ES-I3 (cell line): ENCODE measurements around the gene USF2.

Experiments
- H3K36me3 ChIP-seq: 2 replicates; pipeline ENCODE4 v1.6.1; 2013; ENCODE audit warnings: mild to moderate bottlenecking, low read length, control low read depth, moderate library complexity; ENCODE audit not compliant: insufficient read depth
- H3K4me1 ChIP-seq: 2 replicates; pipeline ENCODE4 v1.6.1; 2013; ENCODE audit warnings: mild to moderate bottlenecking, control low read depth, low read length; ENCODE audit not compliant: insufficient read depth
- H3K9ac ChIP-seq: 2 replicates; pipeline ENCODE4 v1.6.1; 2013; ENCODE audit warnings: low read depth, mild to moderate bottlenecking, low read length, moderate library complexity
- H3K9me3 ChIP-seq: 2 replicates; pipeline ENCODE4 v1.6.1; 2013; ENCODE audit warnings: mild to moderate bottlenecking, low read length, moderate library complexity; ENCODE audit not compliant: control insufficient read depth, insufficient read depth

Gene USF2

DNA sequence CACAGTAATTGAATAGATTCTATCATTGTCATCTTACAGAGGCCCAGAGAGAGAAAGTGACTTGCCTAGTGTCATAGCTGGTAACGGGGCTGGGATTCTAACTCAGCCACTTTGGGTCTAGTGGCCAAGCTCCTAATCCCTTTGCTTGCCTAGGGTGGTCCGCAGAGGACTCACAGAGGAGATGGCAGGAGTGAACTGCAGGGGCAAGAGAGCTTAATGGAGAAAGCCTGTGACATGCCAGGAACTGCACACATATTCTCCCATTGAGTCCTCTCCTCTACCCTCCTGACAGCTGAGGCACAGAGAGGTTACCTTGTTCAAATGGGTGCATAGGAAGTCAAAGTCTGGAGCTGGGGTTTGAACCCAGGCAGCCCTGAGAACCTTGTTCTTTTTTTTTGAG is 17.3 kb upstream of the USF2 start:
- H3K9me3 ChIP-seq, result no peaks in the 10 kb centered on the region
- peaks cover 20% of the 10 kb centered on the region for H3K36me3 ChIP-seq
- H3K4me1 ChIP-seq, result 0 out of 2 replicates have a peak, but pooled peaks cover 6% of the 10 kb centered on the region
- H3K9ac ChIP-seq, result no peak overlapping the region

- Histone ChIP-seq H3K9me3 (no peaks in the 10 kb centered on the region), H3K9ac (no peak overlapping the region), H3K4me1 (0 out of 2 replicates have a peak, but pooled peaks cover 4% of the 10 kb centered on the region), H3K36me3 (peaks cover 20% of the 10 kb centered on the region)
These were observed 15.2 kb upstream of the USF2 start for GRCh38 chr19:35253316-35254286.

GRCh38 chr19:35254341-35255297 is 14.1 kb upstream of the USF2 start:
- H3K4me1 ChIP-seq, result 0 out of 2 replicates have a peak, but pooled peaks cover 4% of the 10 kb centered on the region
- H3K36me3 ChIP-seq, result peaks cover 23% of the 10 kb centered on the region
- no peaks in the 10 kb centered on the region for H3K9me3 ChIP-seq
- no peak overlapping the region for H3K9ac ChIP-seq

GRCh38 chr19:35256566-35256965 is 12.2 kb upstream of the USF2 start:
- no peaks in the 10 kb centered on the region for H3K9me3 ChIP-seq
- no peak overlapping the region for H3K9ac ChIP-seq
- H3K4me1 ChIP-seq, result 0 out of 2 replicates have a peak, but pooled peaks cover 4% of the 10 kb centered on the region
- H3K36me3 ChIP-seq, result peaks cover 26% of the 10 kb centered on the region

GRCh38 chr19:35257113-35257461 is 11.7 kb upstream of the USF2 start:
- Histone ChIP-seq H3K9me3 (no peaks in the 10 kb centered on the region), H3K4me1 (0 out of 2 replicates have a peak, but pooled peaks cover 4% of the 10 kb centered on the region), H3K9ac (no peak overlapping the region), H3K36me3 (peaks cover 24% of the 10 kb centered on the region)

DNA sequence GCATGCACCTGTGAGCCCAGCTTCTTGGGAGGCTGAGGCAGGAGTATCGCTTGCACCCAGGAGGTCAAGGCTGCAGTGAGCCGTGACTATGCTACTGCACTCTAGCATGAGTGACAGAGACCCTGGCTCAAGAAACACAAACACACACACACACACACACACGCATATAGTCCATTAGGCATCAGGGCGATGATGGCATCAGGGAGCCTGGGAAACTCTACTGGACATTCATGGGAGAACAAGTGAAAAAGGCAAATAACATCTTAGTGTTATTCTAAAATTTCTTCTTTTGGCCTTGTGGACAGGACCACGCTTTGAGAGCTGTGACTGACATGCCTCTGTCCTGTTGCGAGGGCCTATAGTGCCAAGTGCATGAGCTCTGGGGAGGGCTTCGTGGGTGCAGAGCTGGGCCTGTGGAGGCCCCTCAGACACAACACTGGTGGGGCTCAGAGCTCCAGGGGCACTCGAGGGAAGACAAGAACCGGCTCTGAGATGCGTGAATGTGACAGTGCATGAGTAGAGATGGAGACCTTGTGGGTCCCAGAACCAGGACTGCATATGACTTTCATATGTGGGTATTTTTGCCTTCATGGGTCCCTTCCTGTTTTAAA is 8.0 kb upstream of the USF2 start:
- Histone ChIP-seq H3K36me3 (peaks cover 13% of the 10 kb centered on the region), H3K9me3 (no peaks in the 10 kb centered on the region), H3K4me1 (no peaks in the 10 kb centered on the region)

GRCh38 chr19:35261356-35262100 is 7.2 kb upstream of the USF2 start:
- peaks cover 13% of the 10 kb centered on the region for H3K36me3 ChIP-seq
- H3K9me3 ChIP-seq, result no peaks in the 10 kb centered on the region
- H3K9ac ChIP-seq, result no peak overlapping the region
- H3K4me1 ChIP-seq, result no peaks in the 10 kb centered on the region

More for the DNA sequence above, 8.0 kb upstream of the USF2 start:
- H3K9ac ChIP-seq, result no peak overlapping the region

DNA sequence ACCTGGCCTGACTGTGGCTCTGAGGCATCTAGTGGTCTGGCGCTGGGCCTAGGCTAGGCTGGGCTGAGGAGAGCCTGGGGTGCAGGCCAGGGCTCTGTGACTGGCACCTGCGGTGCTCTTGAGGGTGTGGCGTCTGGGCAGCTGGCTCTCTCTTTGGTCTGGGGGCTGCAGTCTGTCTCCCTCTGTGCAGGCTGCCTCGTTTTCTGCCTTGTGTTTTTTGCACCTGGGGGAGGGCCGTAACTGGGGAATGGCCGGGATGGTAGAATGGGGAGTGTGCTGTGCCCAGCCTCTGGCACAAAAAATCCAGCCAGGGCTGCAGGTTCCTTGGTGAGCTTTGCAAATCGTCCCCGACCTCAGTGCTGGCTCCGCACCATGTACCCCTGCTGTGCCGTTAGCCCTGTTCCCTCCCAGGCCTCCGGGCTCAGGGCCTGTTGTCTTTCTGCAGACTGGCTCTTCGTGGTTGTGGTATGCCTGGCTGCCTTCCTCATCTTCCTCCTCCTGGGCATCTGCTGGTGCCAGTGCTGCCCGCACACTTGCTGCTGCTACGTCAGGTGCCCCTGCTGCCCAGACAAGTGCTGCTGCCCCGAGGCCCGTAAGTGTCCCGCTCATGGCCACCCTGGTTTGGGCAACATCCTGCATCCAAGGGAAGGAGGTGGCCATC is 6.5 kb upstream of the USF2 start:
- no peak overlapping the region for H3K9ac ChIP-seq
- peaks cover 13% of the 10 kb centered on the region for H3K36me3 ChIP-seq
- H3K4me1 ChIP-seq, result no peaks in the 10 kb centered on the region; the same call in 1 of the 2 replicates
- no peaks in the 10 kb centered on the region for H3K9me3 ChIP-seq

DNA sequence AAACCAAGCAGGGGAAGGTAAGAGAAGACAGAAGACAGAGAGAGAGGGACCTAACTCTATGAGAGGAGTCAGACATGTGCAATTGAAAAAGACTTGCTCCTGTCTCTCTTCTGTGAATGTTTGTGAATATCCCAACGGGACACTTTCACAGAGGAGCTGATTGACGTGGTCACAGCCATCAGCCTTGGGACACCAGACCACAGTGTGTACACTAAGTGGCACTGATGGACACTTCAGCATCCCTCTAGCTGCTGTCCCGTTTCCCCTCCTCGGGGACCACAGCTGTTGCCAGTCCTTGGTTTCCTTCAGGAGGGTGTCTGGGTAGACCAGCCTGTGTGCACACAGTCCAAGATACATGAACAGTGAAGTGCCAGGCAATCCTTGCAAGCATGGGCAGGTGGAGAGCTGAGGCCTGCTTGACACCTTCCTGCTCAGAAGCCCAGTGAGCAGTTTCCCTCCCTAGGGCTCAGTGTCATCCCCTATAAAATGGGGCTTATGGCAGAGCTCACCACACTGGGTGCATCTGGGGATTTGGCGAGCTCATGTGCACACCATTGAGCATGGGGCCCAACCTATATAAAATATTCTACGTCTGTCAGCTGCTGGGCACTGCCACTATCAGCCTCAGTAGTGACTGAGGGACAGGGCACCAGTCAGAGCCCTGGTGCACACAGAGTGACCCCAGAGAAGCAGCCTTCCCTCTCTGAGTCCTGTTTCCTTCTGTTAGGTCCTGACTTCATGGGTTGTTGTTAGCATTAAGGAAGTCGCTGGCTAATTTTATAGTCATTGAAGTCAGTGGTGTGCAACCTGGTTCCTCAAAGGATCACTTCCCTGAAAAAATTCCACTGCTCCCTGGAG is 4.3 kb upstream of the USF2 start:
- no peaks in the 10 kb centered on the region for H3K9me3 ChIP-seq
- H3K36me3 ChIP-seq, result peaks cover 11% of the 10 kb centered on the region
- H3K4me1 ChIP-seq, result no peaks in the 10 kb centered on the region; the same call in 1 of the 2 replicates
- H3K9ac ChIP-seq, result no peak overlapping the region

- H3K9me3 ChIP-seq, result no peaks in the 10 kb centered on the region
- peaks cover 5% of the 10 kb centered on the region for H3K36me3 ChIP-seq
- no peak overlapping the region for H3K9ac ChIP-seq
- no peaks in the 10 kb centered on the region; the same call in 1 of the 2 replicates for H3K4me1 ChIP-seq
These were observed 3.4 kb upstream of the USF2 start for GRCh38 chr19:35265126-35265899.

DNA sequence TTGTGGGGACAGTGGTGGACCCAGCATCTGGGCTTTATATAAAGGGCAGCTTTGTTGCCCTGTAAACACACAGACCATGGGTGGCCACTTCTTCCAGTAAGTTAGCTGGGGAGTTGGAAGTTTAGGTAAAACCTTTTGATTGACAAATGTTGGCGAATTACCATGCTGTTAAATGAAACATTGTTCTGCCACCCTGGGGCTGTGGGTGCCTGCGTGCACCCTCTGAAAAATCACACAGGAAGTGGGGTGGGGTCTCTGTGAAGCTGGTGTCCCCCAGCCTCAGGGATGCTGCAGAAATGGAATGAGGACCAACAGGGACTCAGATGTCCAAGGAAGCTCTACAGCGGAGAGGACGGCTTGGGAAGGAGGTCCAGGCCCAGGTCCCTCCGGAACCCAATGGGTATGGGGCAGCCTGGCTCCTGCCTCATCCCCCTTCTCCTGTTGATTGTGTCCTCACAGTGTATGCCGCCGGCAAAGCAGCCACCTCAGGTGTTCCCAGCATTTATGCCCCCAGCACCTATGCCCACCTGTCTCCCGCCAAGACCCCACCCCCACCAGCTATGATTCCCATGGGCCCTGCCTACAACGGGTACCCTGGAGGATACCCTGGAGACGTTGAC is 2.8 kb upstream of the USF2 start:
- Histone ChIP-seq H3K4me1 (no peaks in the 10 kb centered on the region; the same call in 1 of the 2 replicates), H3K9ac (no peak overlapping the region), H3K9me3 (no peaks in the 10 kb centered on the region), H3K36me3 (peaks cover 5% of the 10 kb centered on the region)
